NCI-H2081 treated with DMSO at 0.1 percent for 48 hours (cell line): ENCODE data around the gene PAPPA2.

Experiments used
- DNase-seq: peaks from one replicate; lab custom pipeline; 2025; lab: John Stamatoyannopoulos, UW

PAPPA2 gene

GRCh38 chr1:176767714-176768136 lies 304.8 kb downstream of the PAPPA2 start:
- DNase-seq, result no peak

GRCh38 chr1:176768532-176768931 lies 305.6 kb downstream of the PAPPA2 start:
- DNase-seq, result no peak

DNA sequence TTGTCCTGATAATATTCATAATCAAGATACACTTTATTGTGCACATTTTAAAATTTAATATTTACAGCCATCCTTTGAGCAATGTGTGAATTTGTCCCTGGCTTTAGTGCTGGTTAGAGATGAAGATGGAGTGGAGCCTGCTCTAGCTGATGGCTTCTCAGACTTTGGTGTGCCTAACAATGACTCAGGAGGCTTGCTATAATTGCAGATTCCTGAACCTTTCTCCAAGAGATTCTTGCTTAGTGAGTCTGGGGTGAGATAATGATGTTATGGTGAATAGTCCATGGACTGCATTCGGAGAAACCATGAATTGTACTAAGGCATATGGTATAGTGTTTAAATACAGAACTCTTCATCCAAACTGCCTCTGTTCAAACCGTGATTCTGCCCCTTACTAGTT lies 307.1 kb downstream of the PAPPA2 start:
- DNase-seq, result no peak

DNA sequence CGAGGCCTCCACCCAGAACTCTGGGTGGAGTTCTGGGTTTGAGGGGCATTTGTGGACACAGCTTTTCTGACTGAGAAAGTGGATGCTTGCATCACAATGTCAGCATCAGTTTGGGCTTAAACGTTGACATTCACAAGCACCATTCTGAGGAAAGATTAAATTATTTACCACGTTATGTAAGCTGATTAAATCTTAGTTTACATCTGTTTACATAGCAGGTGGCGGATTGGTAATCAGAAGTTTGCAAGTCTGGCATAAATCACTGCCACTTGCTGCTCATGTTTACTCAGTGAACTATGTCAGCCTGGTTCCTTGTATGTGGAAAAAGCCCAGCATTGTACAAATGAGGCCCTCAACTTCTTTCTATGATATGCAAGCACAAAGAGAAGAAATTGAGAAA lies 310.1 kb downstream of the PAPPA2 start:
- DNase-seq, result no peak

GRCh38 chr1:176774224-176774623 lies 311.2 kb downstream of the PAPPA2 start:
- DNase-seq, result no peak

DNA sequence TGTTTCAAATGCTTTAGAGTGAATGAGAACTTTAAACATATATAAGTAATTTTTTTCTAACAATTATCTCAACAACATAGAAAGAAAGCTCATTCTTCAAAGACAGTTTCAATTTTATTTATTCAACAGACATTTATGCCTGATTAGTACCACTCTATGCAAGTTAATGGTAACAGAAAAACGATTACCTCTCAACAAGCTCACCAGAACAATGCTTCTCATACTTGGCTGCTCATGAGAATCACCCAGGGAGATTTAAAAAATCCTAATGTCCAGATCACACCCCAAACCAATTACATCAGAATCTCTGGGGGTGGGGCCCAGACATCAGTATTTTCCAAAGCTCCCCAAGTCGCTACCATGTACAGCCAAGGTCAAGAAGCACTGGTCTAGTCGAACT lies 312.4 kb downstream of the PAPPA2 start:
- DNase-seq, result no peak

GRCh38 chr1:176775996-176776395 lies 313.0 kb downstream of the PAPPA2 start:
- DNase-seq, result no peak

- no peak for DNase-seq
Measured at GRCh38 chr1:176778056-176778455, 315.1 kb downstream of the PAPPA2 start.

- DNase-seq, result no peak
Measured at GRCh38 chr1:176779992-176780328, 317.0 kb downstream of the PAPPA2 start.

DNA sequence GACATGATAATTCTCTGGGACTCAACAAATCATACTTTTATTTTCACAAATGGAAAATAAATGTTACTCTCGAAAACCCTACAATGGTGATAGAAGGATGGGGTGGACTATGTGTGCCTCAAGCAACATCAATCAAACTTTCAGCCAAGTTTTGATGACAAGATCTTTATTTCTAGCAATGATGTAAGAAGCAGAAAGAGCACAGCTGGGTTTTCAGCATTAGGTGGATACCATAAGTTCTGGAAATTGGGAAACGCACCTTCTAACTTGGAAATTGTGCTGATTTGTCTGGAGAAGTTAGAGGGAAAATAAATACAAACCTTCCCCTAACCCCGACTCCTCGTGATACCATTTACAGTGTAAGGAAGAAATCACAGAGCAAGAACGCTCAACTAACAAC lies 320.3 kb downstream of the PAPPA2 start:
- no peak for DNase-seq

GRCh38 chr1:176785056-176785455 lies 322.1 kb downstream of the PAPPA2 start:
- DNase-seq, result no peak

- no peak for DNase-seq
Measured at GRCh38 chr1:176785791-176786190, 322.8 kb downstream of the PAPPA2 start.

- no peak for DNase-seq
Measured at GRCh38 chr1:176786274-176786673, 323.3 kb downstream of the PAPPA2 start.

DNA sequence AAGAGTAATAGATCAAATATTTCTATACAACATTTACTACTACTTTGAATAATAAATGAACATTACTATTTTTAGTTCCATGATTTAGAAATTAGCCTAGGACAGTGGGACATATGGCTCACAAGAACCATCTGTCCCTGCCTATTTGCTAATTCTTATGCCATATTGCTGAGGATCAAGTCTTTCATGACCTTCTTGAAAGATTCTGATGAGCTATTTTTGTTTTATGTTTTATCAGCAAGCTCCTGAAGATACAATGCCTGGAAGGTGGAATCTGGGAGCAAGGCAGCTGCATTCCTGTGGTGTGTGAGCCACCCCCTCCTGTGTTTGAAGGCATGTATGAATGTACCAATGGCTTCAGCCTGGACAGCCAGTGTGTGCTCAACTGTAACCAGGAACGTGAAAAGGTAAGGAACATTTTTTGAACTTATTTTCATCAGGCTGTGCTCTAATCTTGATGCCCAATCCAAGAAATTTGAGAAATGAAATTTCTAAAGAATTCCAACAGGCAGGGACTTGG lies 326.7 kb downstream of the PAPPA2 start:
- DNase-seq, result no peak

GRCh38 chr1:176790786-176791185 lies 327.8 kb downstream of the PAPPA2 start:
- no peak for DNase-seq

- no peak for DNase-seq
Measured at GRCh38 chr1:176791906-176792305, 328.9 kb downstream of the PAPPA2 start.

DNA sequence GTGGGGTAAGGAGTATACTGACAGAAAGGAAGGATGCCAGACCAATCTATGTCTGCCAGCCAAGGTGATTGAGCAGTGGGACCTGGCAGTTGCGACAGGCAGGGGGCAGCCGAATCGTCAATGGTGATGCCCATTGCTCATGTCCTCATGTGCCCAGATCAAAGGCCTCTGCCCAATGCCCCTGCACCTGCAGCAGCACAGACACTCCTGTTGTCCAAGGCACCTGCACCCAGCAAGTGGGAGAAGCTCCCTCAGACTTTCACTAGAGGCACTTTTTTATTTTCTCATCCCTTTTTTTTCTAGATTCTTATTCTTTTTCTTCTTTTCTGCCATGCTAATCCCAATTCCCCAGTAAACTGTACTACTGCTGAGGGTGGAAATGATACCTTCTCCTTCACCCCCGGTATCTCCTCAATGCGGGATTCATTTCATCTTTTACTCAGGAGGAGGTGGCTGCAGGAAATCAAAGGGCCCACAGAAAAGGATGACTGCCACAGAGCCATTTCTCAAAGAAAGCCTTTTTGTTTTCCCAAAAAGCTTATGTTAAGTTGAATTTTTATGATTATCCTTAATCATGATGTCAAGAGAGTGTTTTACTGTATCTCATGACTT lies 332.0 kb downstream of the PAPPA2 start:
- no peak for DNase-seq

GRCh38 chr1:176795929-176796328 lies 333.0 kb downstream of the PAPPA2 start:
- DNase-seq, result no peak

DNA sequence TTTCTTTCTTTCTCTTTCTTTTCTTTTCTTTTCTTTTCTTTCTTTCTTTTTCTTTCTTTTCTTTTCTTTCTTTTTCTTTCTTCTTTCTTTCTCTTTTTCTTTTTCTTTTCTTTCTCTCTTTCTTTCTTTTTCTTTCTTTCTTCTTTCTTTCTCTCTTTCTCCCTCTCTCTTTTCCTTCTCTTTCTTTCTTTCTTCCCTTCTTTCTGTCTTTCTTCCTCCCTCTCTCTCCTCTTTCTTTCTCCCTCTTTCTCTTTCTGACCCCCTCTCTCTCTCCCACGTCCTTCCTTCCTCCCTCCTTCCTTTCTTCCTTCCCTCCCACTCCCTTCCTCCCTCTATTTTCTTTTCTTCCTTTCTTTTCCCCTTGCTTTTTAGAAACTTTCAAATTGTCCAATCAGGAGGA lies 333.6 kb downstream of the PAPPA2 start:
- DNase-seq, result no peak

DNA sequence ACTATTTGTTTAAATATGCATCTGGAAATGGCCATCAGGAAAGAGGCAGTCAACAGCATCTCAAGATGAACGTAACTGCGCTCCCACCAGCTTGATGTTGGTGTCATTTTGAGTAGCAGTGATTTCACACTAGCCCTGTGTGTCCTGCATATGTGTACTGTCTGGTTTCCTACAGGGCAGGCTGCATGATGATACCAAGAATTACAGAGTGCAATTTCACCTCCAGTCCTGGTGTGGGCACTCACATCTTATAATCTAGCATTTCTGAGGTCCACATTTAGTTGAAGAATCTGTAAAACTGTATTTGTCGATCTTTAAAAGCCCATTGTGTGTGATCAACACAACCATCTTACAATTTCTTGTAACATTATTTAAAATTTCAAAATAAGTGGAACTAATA lies 336.4 kb downstream of the PAPPA2 start:
- no peak for DNase-seq

DNA sequence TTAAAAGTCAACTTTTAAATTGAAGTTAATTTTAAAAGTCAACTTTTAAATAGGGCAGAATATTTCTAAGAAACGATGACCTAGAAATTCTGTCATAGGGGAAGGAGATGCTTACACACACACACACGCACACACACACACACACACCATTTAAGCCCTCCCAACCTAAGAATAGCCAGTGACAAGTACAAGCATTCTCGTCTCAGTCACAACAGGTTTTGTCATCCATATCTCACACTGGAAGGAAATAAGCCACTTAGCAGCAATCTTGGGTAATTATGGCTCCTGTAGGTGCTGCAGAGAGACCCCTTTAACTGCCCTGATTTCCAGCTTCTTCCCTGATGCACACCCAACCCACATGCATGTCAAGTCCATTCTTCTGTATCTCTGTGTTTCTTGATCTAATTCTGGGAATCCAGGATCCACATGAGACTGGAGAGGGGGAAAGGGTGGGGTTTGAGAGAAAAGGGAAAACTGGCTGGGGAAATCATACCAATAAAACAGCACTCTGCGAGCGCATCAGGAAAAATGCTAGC lies 338.1 kb downstream of the PAPPA2 start:
- no peak for DNase-seq

- no peak for DNase-seq
Measured at GRCh38 chr1:176801514-176802020, 338.6 kb downstream of the PAPPA2 start.

GRCh38 chr1:176802316-176802715 lies 339.3 kb downstream of the PAPPA2 start:
- DNase-seq, result no peak

- DNase-seq, result no peak
Measured at GRCh38 chr1:176803042-176803441, 340.1 kb downstream of the PAPPA2 start.
